NCI-H2171 treated with DMSO at 0.1 percent for 48 hours (cell line): ENCODE measurements around the gene GNAT1.

Experiments
- DNase-seq: peaks from one replicate; lab custom pipeline; 2025; lab: John Stamatoyannopoulos, UW

The GNAT1 gene

DNA sequence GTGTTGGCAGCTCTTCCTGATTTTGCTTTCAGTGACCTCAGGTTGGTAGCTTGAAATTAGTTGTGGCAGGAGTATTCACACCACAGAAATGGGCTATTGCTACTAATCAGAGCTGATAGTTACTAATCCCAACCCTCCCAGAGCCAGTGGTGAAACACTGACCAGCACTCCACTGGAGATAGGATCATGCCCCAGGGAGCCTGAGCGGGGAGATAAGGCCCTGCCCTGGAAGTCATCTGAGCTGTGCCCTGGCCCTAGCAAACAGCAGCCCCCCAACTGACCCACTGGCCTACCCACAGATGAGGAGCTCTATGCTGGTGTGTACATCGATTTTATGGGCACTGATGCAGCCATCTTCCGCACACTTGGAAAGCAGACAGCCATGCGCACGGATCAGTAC, 9.4 kb upstream of the GNAT1 start:
- no peak for DNase-seq

DNA sequence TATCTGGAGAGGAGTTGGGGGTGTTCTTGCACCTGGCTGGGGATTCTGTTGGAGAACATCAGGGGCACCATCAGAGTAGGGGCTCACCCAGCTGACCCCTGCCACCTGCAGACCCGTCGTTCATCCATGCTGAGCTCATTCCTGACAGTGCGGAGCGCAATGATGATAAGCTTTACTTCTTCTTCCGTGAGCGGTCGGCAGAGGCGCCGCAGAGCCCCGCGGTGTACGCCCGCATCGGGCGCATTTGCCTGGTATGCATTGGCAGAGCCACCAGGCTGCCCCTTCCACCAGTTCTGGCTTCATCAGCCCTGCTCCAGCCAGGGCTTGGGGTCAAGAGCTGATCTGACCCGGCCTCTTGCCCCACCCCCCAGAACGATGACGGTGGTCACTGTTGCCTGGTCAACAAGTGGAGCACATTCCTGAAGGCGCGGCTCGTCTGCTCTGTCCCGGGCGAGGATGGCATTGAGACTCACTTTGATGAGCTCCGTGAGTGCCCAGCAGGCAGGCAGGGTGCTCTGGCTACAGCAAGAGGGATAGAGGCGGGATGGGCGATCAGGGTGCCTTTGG, 8.8 kb upstream of the GNAT1 start:
- DNase-seq, result no peak

DNA sequence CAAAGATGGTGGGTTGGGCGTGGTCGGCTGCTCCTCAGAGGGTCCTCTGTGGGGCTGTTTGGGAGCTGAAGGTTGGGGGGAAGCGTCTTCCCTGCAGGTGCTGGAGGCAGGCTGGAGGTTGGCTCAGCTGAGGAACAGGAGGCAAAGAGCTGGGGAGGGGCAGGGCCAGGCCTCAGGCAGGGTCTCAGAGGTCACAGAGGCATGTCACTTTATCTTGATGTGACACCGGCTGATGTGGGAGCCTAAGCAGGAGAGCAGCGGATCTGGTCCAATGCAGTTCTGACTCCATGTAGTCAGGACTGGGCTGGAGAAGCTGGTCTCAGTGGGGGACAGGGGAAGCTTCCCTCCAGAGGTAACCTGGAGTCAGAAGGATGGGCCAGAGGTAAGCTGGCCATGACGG, 7.7 kb upstream of the GNAT1 start:
- no peak for DNase-seq

DNA sequence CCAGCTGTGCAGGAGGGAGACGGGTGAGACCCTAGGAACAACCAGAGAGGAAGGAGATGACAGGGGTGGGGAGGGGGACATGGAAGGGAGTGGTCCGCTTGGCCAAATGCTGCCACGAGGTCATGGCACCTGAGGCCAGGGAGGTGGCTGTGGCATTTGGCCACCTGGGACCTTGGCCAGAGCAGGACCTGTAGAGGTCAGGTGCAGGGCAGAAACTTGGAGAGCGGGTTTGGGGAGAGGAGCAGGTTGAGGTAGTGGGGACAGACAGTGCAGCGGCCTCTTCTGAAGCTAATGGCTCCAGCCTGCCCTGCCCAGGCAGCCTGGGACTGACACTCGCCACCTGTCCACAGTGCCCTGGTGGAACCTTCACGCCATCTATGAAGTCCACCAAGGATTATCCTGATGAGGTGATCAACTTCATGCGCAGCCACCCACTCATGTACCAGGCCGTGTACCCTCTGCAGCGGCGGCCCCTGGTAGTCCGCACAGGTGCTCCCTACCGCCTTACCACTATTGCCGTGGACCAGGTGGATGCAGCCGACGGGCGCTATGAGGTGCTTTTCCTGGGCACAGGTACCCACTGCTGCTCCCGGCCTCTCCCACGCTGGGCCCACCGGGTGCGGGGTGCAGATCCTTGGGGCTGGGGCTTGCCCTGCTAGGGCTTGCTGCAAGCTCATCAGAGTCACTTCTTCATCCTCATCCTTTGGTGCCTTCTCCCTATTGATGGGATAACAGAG, 7.0 kb upstream of the GNAT1 start:
- no peak for DNase-seq

DNA sequence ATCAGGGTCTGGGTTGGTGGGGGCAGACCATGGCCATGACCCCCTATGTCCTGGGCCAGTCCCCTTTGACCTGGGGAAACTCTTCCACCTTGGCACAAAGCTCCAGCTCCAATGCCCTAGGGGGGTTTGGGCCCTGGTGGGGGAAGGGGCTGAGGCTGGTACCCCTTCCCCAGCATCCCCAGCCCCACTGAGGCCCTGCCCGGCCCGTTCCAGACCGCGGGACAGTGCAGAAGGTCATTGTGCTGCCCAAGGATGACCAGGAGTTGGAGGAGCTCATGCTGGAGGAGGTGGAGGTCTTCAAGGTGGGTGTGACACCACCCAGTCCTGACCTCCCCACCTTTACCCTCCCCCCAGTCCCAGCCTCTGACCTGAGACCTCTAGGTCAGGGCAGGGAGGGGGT, 6.2 kb upstream of the GNAT1 start:
- DNase-seq, result no peak

DNA sequence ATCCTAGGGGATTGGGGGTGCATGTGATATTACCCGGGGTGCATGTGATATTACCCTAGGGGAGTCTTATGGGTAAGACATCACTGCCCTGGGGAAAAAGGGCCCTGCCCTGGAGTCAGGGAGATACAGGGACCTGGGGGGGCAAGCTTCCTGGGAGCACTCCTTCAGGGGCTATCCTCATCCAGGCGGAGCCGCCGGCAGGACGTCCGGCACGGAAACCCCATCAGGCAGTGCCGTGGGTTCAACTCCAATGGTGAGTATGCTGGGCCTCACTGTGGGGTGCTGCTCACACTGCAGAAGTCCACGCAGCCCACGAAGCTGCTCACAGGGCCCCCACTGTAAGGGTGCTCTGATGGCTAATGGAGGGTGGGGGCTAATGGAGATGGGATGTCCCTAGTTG, 5.3 kb upstream of the GNAT1 start:
- DNase-seq, result no peak

DNA sequence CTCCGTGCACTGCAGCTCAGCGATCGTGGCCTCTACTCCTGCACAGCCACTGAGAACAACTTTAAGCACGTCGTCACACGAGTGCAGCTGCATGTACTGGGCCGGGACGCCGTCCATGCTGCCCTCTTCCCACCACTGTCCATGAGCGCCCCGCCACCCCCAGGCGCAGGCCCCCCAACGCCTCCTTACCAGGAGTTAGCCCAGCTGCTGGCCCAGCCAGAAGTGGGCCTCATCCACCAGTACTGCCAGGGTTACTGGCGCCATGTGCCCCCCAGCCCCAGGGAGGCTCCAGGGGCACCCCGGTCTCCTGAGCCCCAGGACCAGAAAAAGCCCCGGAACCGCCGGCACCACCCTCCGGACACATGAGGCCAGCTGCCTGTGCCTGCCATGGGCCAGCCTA, 3.7 kb upstream of the GNAT1 start:
- DNase-seq, result no peak

DNA sequence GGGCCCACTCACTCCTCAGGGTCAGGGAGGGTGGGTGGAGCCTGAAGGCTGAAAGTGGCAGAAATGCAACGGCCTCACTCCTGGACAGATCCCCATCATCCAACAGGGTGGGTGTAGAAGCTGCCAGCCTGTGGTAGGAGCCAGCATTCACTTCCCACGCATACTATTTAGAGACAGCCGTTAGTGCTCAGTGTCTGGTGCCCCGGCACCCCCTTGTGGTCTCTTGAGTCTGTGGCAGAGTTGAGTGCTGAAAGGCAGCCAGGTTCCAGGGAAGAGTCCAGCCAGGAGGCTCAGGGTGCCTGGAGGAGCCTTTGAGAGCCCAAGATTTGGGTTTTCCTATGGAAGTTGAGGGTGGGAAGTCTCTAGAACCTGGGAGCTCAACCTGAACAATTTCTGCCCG, 2.1 kb upstream of the GNAT1 start:
- DNase-seq, result peak; percentile 64

DNA sequence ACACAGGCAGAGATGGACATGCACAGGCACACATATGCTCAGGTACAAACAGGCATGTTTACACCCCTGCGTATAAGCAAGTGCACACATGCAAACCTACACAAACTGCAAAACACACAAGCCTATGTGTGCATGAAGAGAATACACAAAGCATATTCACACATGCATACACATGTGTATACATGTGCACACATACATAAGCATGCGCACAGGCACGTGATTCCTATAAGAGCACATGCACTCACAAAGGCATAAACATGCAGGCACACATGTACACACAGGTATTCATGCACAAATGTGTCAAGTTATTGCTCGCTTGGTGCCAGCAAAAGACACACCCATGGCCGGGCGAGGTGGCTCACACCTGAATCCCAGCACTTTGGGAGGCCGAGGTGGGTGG, 1.4 kb upstream of the GNAT1 start:
- no peak for DNase-seq

DNA sequence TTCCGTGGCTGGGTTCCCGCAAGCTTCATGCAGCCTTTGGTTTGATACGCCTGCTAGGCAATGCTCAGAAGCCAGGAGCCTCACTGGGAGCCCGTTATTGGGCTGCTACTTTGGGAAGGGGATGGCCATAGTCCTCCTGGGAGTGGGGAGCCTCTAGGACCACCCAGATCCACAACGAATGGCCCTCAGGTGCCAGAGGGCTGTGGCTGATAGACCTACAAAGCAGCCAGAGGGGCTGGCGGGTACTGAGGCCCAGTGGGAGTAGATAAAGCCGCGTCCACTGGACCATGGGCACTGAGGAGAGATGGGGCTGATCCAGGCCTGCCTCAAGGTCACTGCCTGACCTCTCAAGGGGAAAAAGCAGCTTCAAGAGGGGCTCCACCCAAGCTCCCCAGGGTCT, 714 bp downstream of the GNAT1 start:
- no peak for DNase-seq

DNA sequence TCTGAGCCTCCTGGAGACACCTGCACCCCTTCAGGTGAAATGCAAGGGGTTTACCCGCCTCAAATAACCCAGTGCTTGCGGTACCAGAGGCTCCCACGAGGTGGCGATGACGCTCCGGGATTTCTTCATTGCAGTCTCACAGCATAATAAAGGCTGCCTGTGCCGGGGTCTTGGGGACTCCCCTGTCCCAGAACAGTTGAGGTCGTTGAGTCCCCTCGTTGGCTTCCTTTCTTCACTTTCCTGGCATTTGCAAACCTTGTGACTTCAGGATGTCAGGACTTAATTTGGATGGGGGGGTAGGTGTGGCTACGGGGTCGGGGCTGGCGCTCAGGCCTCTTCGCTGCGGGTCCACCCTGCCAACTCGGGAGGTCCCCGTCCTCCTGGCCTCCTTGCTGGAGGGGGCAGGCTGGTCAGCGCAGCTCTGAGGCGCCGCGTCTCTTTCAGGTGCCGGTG, 1.3 kb downstream of the GNAT1 start:
- peak; percentile 46 for DNase-seq

DNA sequence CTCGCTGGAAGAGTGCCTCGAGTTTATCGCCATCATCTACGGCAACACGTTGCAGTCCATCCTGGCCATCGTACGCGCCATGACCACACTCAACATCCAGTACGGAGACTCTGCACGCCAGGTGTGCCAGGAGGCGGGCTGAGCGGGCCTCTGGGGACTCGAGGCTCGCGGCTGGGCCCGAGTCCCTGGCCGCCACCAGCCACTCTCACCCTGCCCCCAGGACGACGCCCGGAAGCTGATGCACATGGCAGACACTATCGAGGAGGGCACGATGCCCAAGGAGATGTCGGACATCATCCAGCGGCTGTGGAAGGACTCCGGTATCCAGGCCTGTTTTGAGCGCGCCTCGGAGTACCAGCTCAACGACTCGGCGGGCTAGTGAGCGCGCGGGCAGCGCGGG, 1.9 kb downstream of the GNAT1 start:
- no peak for DNase-seq

DNA sequence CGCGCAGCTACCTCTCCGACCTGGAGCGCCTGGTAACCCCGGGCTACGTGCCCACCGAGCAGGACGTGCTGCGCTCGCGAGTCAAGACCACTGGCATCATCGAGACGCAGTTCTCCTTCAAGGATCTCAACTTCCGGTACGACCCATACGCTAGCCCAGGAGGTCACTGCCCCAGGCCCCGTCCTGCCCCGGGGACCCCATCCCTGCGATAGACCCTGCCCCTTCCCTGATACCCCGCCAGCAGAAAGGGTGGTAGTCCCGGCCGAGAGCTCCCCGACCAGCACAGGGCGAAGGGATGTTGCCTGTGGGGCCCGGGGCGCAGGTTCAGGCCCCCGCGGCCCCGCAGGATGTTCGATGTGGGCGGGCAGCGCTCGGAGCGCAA, 2.3 kb downstream of the GNAT1 start:
- no peak for DNase-seq

DNA sequence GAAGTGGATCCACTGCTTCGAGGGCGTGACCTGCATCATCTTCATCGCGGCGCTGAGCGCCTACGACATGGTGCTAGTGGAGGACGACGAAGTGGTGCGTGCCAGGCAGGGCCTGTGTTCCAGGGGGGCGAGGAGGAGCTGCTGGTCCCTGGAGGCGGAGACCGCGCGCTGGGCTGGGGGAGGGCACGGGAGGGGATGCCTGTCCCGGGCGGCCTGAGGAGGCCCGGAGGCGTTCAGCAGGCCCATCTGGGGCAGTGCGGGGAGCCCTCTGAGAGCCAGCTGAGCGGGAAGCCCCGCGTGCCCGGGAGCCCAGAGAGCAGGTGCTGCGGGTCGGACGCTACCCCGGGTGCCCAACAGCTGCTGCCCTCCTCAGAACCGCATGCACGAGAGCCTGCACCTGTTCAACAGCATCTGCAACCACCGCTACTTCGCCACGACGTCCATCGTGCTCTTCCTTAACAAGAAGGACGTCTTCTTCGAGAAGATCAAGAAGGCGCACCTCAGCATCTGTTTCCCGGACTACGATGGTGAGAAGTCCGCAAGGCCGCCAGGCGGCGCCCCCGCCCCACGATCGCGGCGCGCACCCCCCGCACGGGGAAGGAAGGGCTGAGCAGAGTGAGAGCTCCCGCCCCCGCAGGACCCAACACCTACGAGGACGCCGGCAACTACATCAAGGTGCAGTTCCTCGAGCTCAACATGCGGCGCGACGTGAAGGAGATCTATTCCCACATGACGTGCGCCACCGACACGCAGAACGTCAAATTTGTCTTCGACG, 2.9 kb downstream of the GNAT1 start:
- DNase-seq, result peak; percentile 5

DNA sequence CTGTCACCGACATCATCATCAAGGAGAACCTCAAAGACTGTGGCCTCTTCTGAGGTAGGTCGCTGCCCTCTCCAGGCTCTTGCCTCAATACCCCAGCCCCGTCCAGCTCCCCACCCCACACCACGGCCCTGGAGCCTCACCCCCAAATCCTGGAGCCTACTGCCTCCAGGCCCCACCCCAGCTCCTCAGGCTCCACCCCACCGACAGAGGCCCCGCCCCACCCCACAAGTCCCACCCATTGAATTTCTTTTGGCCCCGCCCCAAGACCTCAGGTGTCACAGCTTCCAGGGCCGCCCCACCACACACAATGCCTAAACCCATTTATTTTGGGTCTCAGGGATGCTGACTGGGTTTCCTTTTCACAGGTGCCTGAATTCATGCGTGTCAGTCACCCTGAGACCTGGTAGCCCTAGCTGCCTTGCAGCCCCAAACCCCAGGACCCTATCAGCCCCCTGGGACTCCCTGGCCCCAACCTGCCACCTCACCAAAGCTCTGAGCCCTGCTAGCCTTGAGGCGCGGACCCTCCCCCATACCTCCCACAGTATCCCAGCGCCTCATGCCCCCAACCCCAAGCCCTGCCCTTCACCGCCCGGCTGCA, 3.6 kb downstream of the GNAT1 start:
- DNase-seq, result no peak

DNA sequence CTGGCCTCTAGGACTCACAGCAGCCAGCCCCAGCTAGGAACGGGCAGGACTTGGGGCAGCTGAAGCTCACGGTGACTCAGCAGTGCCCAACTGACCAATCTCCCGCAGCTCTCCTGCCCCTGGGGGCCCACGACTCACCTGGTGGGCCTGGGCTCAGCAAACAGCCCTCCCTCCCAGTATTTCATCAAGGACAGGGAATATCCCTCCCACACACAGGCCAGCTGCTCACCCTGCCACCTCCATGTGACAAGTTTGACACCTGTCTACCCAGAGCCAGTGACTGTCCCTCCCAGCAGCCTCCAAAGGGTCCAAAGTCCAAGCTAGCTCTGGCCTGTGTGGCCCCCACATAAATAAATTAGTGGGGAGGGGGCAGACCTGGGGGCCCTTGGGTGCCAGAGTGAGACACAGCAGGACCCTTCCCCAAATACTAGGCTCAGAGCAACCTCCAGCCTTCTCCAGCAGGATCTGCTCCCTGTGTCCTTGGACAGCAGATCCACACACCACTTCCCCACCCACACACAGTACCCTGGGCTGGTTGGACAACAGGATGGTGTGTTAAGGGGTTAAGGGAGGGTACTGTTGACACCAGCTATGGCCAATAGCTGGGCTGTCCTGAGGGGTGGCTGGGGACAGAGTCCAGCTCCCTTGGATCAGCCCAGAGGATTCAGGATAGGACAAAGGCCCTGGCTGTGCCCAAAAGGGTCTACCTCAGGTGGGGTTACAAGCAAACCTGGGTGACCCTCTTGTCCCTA, 4.3 kb downstream of the GNAT1 start:
- DNase-seq, result no peak

DNA sequence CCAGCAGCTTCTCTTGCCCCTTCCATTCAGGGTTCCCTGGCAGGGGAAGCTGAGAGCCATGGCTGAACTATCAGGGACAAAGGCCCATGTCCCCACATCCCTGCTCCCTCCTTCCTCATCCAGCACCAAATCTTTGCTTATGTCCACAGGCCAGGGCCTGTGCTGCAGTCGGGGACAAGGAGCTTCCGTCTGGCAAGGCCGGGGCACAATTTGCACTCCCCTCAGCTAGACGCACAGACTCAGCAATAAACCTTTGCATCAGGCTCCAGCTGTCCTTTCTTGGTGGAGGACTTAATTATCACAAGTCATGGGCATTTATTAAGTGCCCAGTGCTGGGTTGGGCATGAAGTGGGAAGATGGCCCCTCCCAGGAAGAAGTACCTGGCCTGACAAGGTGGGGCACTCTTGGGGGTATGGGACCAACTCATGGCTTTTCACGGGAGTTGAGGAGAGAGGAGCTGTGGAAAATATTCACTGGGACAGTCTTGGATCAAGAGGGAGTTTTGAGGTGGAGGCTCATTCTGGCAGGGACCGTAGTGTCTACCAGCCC, 4.9 kb downstream of the GNAT1 start:
- DNase-seq, result no peak

DNA sequence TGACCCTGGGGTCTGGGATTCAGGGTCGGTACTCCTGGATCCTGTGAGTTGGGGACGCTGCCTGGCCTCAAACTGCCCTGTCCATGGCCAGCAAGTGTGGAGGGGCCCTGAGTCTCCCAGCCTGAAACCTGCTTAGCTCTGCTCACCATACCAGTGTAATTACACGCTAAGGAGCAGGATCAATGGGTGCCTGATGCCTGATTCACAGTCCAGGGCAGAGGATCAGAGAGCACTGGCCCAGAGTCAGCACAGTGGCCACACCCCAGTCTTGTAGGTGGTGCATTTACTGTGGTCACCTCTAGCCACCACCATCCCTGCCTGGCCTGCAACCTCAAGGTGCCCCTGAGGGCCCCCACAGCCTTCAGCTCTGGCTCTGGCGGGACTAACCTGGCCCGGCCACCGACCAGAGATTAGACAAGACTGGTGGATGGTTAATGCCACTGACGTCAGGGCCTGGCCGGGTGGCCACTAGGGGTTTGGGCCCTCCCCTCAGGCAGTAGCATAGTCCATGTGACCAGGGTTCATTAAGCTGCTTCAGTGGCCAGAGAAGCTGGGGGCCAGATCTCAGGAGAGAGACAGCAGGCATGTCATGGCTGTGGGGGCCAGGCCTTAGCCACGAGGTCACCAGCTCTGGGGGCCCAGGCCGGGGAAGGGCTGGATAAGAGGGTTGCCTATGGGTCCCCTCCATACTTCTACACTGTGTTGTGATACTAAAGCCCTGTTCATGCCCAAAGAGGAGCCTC, 10.3 kb downstream of the GNAT1 start:
- no peak for DNase-seq

DNA sequence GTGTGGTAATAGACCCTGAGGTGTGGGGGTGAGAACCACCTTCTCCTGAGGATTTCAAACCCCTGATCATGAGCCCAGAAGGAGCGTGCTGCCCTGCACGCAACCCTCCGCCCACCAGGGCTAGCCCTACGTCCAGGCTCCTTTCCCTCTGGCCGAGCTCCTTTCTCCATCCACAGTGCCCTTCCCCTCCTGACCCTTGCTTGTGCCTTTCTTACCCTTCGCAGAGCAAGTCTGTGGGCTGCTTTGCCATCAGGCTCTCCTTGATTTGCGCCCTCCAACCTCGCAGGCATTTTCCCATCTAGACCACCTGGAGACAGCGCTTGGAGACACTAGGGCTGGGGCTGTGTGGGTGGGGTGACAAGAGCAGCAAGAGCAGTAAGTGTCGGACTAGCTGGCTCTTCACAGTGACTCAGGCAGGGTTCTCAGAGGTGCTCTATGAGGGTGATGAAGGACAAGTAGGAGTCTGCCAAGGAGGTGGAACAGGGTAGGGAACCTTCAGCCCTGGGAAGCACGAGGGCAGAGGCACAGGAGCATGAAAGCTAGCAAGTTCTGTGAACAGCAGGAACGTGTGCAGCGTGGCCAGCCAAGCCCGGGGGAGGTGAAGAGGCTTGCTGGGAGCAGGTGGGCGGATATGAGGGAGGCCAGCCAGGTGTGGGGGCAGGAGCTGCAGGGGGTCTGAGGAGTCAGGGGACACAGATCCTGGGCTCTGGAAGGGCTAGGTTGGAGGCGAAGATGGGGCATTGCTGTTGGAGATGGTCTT, 11.1 kb downstream of the GNAT1 start:
- DNase-seq, result no peak

DNA sequence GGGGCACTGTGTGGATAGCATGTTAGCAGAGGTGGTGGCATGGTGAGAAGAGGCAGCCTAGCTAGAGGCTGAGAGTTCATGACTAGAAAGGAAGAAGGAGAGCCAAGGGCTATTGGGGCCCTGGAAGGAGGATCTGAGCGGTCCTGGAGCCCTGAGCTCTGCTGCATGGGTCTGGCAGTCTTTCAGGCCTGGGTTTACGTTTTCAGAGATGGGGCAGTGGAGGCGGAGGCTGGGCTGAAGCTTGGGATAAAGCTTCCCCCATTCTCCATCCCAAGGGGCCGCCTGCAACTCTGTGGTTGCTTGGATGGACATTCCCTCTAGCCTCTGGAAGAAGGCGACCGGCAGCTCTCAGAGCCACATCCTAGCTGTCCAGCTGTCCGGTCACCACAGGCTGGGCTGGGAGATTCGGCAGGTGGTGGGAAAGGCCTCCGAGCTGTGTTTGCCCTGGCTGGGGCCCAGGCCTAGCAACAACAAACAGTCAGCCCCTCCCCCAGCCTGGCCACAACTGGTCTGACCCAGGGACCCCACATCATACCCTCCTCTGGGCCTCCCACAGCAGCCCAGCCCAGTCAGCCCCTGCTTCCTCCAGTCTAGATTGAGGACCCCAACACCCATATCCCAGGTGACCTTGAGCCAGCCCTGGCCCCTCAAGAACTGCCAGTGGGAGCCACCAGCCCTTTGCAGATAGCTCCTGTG, 11.9 kb downstream of the GNAT1 start:
- no peak for DNase-seq
